Measurements from ENCODE around the gene KAZN. TPM values are rescaled to one million over a fixed set of nuclear protein-coding genes. Genes with fewer than 3 reads are reported as not detected.
A peak's percentile ranks its signal among the peaks of the same experiment; 100 is the strongest.

KAZN gene
- polyA plus RNA-seq, 1 of the 3 experiments (the other 2 are of a cell fraction) = 6.8 TPM

- TF ChIP-seq REST (IDR thresholded peaks at IDR 0.05; ENCODE audit: low read depth, low read length) (no peak), TAF1 (IDR thresholded peaks at IDR 0.05; ENCODE audit: borderline replicate concordance, low read depth, low read length) (no peak), RXRA (IDR thresholded peaks at IDR 0.05; ENCODE audit: borderline replicate concordance, low read depth) (no peak), TCF12 (IDR thresholded peaks at IDR 0.05) (no peak)
Observed at GRCh38 chr1:14824314-14824915, 225.9 kb downstream of the KAZN start (continued).

- WGBS (ENCODE audit: low lambda C conversion rate) = 44% methylated on average over 7 of the region's 7 CpGs
- no peaks in the 10 kb centered on the region; a peak in 1 of 4 replicates for H3K4me1 ChIP-seq (ENCODE audit: control insufficient read depth in 1 of 2, insufficient read depth in 2 of 2, low read depth in 1 of 2, low read length in 1 of 2)
- no peaks in the 10 kb centered on the region for H4K20me1 ChIP-seq (ENCODE audit: insufficient read depth)
- H3K27ac ChIP-seq (ENCODE audit: low read depth in 2 of 2, low read length in 1 of 2) = no peak overlapping the region
- no peaks in the 10 kb centered on the region for H3K36me3 ChIP-seq (replicated peaks in 1 of 2; ENCODE audit: control insufficient read depth in 1 of 2, insufficient read depth in 2 of 2, low read length in 1 of 2)
- TF ChIP-seq RXRA (IDR thresholded peaks at IDR 0.05; ENCODE audit: borderline replicate concordance, low read depth) (no peak), TEAD4 (IDR thresholded peaks at IDR 0.05; ENCODE audit: borderline replicate concordance, insufficient read depth) (no peak), SMC3 (IDR thresholded peaks at IDR 0.05; ENCODE audit: low read depth, low read length) (no peak), FOXJ3 (CRISPR knock-in tag; IDR thresholded peaks at IDR 0.05) (no peak)
- TF ChIP-seq, protein P1, sequence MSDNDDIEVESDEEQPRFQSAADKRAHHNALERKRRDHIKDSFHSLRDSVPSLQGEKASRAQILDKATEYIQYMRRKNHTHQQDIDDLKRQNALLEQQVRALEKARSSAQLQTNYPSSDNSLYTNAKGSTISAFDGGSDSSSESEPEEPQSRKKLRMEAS (IDR thresholded peaks at IDR 0.05; ENCODE audit: low read depth) = no peak
- H3F3A ChIP-seq (replicated peaks; ENCODE audit: insufficient read depth) = no peaks in the 10 kb centered on the region
- DNase-seq = no peak
- H3K4me3 ChIP-seq (ENCODE audit: low read depth in 2 of 2, low read length in 1 of 2) = no peak overlapping the region
- H3K27me3 ChIP-seq (ENCODE audit: insufficient read depth) = no peaks in the 10 kb centered on the region
- H3K9ac ChIP-seq = no peak overlapping the region
- POLR2A ChIA-PET = no interaction called here
- no peaks in the 10 kb centered on the region for H3K9me2 ChIP-seq
- no peak overlapping the region for H3K4me2 ChIP-seq
- H2AFZ ChIP-seq (ENCODE audit: low read depth) = no peak overlapping the region
- H3K9me3 ChIP-seq = no peaks in the 10 kb centered on the region
- CTCF ChIA-PET = interaction anchor here (1.0 kb wide), 1 partner anchor 66 kb away, joined by 3 read pairs; no protein-coding TSS in a partner anchor
- no peaks in the 10 kb centered on the region for H3K79me2 ChIP-seq (ENCODE audit: insufficient read depth)
Observed at GRCh38 chr1:14825396-14825795, 226.9 kb downstream of the KAZN start.

DNA sequence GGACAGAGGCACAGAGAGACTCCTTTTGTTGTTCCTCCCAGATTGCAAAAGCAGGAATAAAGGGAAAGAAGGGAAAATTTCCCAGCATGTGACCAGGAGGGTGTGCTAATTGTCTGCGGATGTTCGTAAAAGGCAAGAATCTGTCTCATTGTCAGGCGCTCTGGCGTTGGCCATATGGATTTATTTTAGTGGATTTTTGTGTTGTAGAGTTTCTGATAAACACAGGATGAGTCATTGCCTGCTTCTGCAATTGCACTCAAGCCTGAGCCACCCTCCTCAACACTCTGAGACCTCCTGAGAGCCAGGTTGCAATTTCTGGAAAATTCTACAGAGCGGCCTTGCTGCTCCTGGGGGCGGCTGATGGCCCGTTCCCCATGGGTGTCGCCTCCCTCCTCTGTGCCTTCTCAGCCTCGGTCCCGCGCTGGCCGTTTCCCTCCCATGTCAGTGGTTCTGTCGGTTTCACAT is 227.7 kb downstream of the KAZN start:
- 47% methylated on average over 11 of the region's 13 CpGs for WGBS (ENCODE audit: low lambda C conversion rate)
- Histone ChIP-seq H3K9me3 (no peaks in the 10 kb centered on the region), H3K27me3 (ENCODE audit: insufficient read depth) (no peaks in the 10 kb centered on the region), H3K27ac (ENCODE audit: low read depth in 2 of 2, low read length in 1 of 2) (no peak overlapping the region), H3F3A (replicated peaks; ENCODE audit: insufficient read depth) (no peaks in the 10 kb centered on the region), H3K9ac (no peak overlapping the region), H2AFZ (ENCODE audit: low read depth) (no peak overlapping the region), H3K36me3 (replicated peaks in 1 of 2; ENCODE audit: control insufficient read depth in 1 of 2, insufficient read depth in 2 of 2, low read length in 1 of 2) (no peaks in the 10 kb centered on the region), H3K9me2 (no peaks in the 10 kb centered on the region), H3K4me3 (ENCODE audit: low read depth in 2 of 2, low read length in 1 of 2) (no peak overlapping the region), H3K4me1 (ENCODE audit: control insufficient read depth in 1 of 2, insufficient read depth in 2 of 2, low read depth in 1 of 2, low read length in 1 of 2) (no peaks in the 10 kb centered on the region; a peak in 1 of 4 replicates), H4K20me1 (ENCODE audit: insufficient read depth) (no peaks in the 10 kb centered on the region), H3K4me2 (no peak overlapping the region), H3K79me2 (ENCODE audit: insufficient read depth) (no peaks in the 10 kb centered on the region)
- peak; percentile 27 for DNase-seq
- POLR2A ChIA-PET = no interaction called here
- CTCF ChIA-PET = interaction anchor here (1.0 kb wide), 1 partner anchor 67 kb away, joined by 3 read pairs; no protein-coding TSS in a partner anchor
- TF ChIP-seq EZH2phosphoT487 (IDR thresholded peaks at IDR 0.05; ENCODE audit: borderline replicate concordance, low read depth) (no peak), SMC3 (IDR thresholded peaks at IDR 0.05; ENCODE audit: low read depth, low read length) (peak; percentile 20; the same call in 1 of the 2 replicates), TCF12 (IDR thresholded peaks at IDR 0.05) (no peak), RAD21 (IDR thresholded peaks at IDR 0.05; ENCODE audit: low read length) (peak; percentile 59), TEAD4 (IDR thresholded peaks at IDR 0.05; ENCODE audit: borderline replicate concordance, insufficient read depth) (no peak), FOXM1 (IDR thresholded peaks at IDR 0.05; ENCODE audit: low read depth) (no peak), EP300 (IDR thresholded peaks at IDR 0.05; ENCODE audit: borderline replicate concordance in 1 of 2, low read depth in 1 of 2, low read length in 1 of 2) (no peak), JUND (IDR thresholded peaks at IDR 0.05) (no peak)
- TF ChIP-seq, protein P2, sequence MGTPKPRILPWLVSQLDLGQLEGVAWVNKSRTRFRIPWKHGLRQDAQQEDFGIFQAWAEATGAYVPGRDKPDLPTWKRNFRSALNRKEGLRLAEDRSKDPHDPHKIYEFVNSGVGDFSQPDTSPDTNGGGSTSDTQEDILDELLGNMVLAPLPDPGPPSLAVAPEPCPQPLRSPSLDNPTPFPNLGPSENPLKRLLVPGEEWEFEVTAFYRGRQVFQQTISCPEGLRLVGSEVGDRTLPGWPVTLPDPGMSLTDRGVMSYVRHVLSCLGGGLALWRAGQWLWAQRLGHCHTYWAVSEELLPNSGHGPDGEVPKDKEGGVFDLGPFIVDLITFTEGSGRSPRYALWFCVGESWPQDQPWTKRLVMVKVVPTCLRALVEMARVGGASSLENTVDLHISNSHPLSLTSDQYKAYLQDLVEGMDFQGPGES (IDR thresholded peaks at IDR 0.05; ENCODE audit: low read depth, low read length) = no peak
- TF ChIP-seq, protein P1 (IDR thresholded peaks at IDR 0.05; ENCODE audit: low read depth) = no peak
- TF ChIP-seq, protein P3, sequence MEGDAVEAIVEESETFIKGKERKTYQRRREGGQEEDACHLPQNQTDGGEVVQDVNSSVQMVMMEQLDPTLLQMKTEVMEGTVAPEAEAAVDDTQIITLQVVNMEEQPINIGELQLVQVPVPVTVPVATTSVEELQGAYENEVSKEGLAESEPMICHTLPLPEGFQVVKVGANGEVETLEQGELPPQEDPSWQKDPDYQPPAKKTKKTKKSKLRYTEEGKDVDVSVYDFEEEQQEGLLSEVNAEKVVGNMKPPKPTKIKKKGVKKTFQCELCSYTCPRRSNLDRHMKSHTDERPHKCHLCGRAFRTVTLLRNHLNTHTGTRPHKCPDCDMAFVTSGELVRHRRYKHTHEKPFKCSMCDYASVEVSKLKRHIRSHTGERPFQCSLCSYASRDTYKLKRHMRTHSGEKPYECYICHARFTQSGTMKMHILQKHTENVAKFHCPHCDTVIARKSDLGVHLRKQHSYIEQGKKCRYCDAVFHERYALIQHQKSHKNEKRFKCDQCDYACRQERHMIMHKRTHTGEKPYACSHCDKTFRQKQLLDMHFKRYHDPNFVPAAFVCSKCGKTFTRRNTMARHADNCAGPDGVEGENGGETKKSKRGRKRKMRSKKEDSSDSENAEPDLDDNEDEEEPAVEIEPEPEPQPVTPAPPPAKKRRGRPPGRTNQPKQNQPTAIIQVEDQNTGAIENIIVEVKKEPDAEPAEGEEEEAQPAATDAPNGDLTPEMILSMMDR (IDR thresholded peaks at IDR 0.05) = no peak
